Lung (tissue), 12 donors: ENCODE measurements around the gene STH. TPM values are rescaled to one million over a fixed set of nuclear protein-coding genes. Genes with fewer than 3 reads are reported as not detected.

Source experiments
- ATAC-seq: fragments of 200-7000 bp; cut with Tn5 transposase; one replicate; pipeline ENCODE4 v1.9.1; 2020; ENCODE audit warnings: moderate number of reproducible peaks; ENCODE audit not compliant: insufficient read depth, low FRiP score
- DNase-seq, 3 donors: peaks; one replicate each; pipeline ENCODE4 v3.0.0-alpha.2; 2013 to 2017
- H3K27ac ChIP-seq, 2 donors: one replicate each; pipeline ENCODE4 v1.5.1; 2013; ENCODE audit warnings: mild to moderate bottlenecking in 2 of 2, moderate library complexity in 2 of 2, control low read depth in 1 of 2, inconsistent platforms in 1 of 2, low read depth in 1 of 2, low read length in 1 of 2
- H3K27me3 ChIP-seq, 3 donors: one replicate each; pipeline ENCODE4 v1.5.1; 2013; ENCODE audit warnings: low read length in 2 of 3; ENCODE audit not compliant: control insufficient read depth in 3 of 3, insufficient read depth in 3 of 3
- H3K36me3 ChIP-seq, 4 donors: one replicate each; pipeline ENCODE4 v1.5.1; 2013; ENCODE audit warnings: low read length in 4 of 4, mild to moderate bottlenecking in 1 of 4, moderate library complexity in 1 of 4; ENCODE audit not compliant: control insufficient read depth in 4 of 4, insufficient read depth in 4 of 4
- H3K4me1 ChIP-seq, 5 donors: one replicate each; pipeline ENCODE4 v1.5.1; 2013; ENCODE audit warnings: low read length in 5 of 5, mild to moderate bottlenecking in 2 of 5, moderate library complexity in 1 of 5; ENCODE audit not compliant: control insufficient read depth in 5 of 5, insufficient read depth in 5 of 5
- H3K4me3 ChIP-seq: one replicate; pipeline ENCODE4 v1.5.1; 2013; ENCODE audit warnings: mild to moderate bottlenecking, control low read depth, moderate library complexity
- H3K9ac ChIP-seq, 2 donors: one replicate each; pipeline ENCODE4 v1.5.1; 2013; ENCODE audit warnings: low read length in 2 of 2, control low read depth in 1 of 2; ENCODE audit not compliant: insufficient read depth in 1 of 2
- H3K9me3 ChIP-seq, 4 donors: one replicate each; pipeline ENCODE4 v1.5.1; 2013; ENCODE audit warnings: low read length in 3 of 4, mild to moderate bottlenecking in 1 of 4, moderate library complexity in 1 of 4; ENCODE audit not compliant: control insufficient read depth in 4 of 4, insufficient read depth in 3 of 4
- CTCF ChIP-seq: IDR thresholded peaks from 2 replicates; pipeline ENCODE4 v1.5.1; 2012; ENCODE audit warnings: mild to moderate bottlenecking; ENCODE audit errors: control extremely low read depth, extremely low read depth
- WGBS, 2 donors: extraction: QIAGEN DNeasy Blood & Tissue Kit; methylation state at CpG; one replicate each; pipeline ENCODE4 v1.1.7; 2013; 5-methylcytosine and 5-hydroxymethylcytosine counted together
- polyA plus RNA-seq, 2 donors: library from polyadenylated mRNA; stranded (reverse); fragments of 200-250 nt; gene quantifications; one replicate each; pipeline ENCODE4 v1.2.1, GENCODE V29; 2013
- total RNA-seq, 2 donors: library from RNA; depleted of rRNA in 1 of 2; stranded (reverse); fragments of >200 nt in 1 of 2; gene quantifications; one replicate each; pipeline ENCODE4 v1.2.1, GENCODE V29; 2014 to 2021
- donor health status: control.
- donor health status: control.
- donor health status: Bipolar disorder and iron deficiency.
- donor health status: healthy.
- donor health status: DM: yes; HTN: yes; CAD: no.

Gene STH
- total and polyA plus RNA-seq, 4 donors: not detected

DNA sequence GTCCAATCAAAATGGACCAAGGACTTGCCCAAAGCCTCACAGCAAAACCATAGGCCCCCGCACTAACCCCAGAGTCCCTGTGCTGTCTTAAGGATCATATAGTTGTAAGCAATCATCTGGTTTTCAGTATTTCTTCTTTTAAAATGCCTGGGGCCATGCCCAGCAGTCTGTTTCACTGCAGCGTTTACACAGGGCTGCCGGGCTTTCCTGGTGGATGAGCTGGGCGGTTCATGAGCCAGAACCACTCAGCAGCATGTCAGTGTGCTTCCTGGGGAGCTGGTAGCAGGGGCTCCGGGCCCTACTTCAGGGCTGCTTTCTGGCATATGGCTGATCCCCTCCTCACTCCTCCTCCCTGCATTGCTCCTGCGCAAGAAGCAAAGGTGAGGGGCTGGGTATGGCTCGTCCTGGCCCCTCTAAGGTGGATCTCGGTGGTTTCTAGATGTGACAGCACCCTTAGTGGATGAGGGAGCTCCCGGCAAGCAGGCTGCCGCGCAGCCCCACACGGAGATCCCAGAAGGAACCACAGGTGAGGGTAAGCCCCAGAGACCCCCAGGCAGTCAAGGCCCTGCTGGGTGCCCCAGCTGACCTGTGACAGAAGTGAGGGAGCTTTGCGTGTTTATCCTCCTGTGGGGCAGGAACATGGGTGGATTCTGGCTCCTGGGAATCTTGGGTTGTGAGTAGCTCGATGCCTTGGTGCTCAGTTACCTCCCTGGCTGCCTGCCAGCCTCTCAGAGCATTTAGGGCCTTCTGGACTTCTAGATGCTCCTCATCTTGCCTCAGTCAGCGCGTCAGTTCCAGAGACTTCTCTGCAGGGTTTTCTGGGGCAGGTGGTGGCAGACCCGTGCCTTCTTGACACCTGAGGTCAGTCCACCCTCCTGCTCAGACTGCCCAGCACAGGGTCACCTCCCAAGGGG lies 24.8 kb upstream of the STH start:
- no peak for DNase-seq
- no peaks in the 10 kb centered on the region for H3K27me3 ChIP-seq
- no peak overlapping the region for H3K9ac ChIP-seq

GRCh38 chr17:45974916-45975630 lies 24.0 kb upstream of the STH start:
- TF ChIP-seq CTCF: no peak
- H3K4me3 ChIP-seq: no peak overlapping the region
- no peak overlapping the region for H3K27ac ChIP-seq
- WGBS, 2 donors: 77 to 83% methylated on average over 10 of the region's 10 CpGs
- H3K4me1 ChIP-seq: no peaks in the 10 kb centered on the region
- ATAC-seq: no peak
- H3K9ac ChIP-seq: no peak overlapping the region
- H3K27me3 ChIP-seq: no peaks in the 10 kb centered on the region
- H3K36me3 ChIP-seq: no peaks in the 10 kb centered on the region
- H3K9me3 ChIP-seq: no peaks in the 10 kb centered on the region
- no peak for DNase-seq

More for the DNA sequence above, 24.8 kb upstream of the STH start:
- H3K27ac ChIP-seq: no peak overlapping the region
- WGBS, 2 donors: 84 to 89% methylated on average over 17 of the region's 17 CpGs
- no peaks in the 10 kb centered on the region for H3K9me3 ChIP-seq
- ATAC-seq: no peak
- H3K4me3 ChIP-seq: no peak overlapping the region
- no peaks in the 10 kb centered on the region for H3K36me3 ChIP-seq
- no peak for TF ChIP-seq CTCF
- H3K4me1 ChIP-seq: no peaks in the 10 kb centered on the region

DNA sequence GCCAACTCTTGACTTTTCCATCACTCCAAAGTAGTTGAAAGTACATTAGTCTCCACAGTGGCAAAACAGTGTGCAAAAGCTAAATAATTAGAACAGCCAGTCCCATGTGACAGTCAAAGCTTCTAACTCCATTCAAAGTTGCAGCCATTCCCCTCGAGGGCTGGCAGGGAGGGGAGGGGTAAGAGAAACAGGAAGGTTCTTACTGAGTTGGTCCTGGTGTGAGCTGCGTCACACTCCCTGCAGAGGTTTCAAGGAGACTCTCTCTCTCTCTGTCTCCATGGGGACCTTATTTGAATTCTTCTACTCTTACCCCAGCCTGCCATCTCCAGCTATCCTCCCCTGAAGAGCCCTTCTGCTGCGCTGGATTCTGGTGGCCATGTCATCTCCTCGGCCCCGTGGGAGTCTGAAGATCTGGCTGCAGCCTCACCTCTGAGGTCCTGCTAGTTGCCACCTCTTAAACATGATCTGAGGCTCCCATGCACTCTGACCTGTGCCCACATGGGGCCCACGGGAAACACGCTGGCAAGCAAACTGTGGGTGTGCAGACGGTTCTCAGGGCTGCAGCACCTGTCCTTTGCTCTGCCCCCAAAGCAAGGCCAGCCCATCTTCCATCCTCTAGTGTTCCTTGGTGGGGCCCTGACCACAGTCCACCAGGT lies 23.3 kb upstream of the STH start:
- DNase-seq (no peak), ATAC-seq (no peak)
- Histone ChIP-seq H3K4me1 (no peaks in the 10 kb centered on the region), H3K36me3 (no peaks in the 10 kb centered on the region), H3K4me3 (no peak overlapping the region), H3K27me3 (no peaks in the 10 kb centered on the region), H3K9ac (no peak overlapping the region), H3K27ac (no peak overlapping the region), H3K9me3 (no peaks in the 10 kb centered on the region)
- no peak for TF ChIP-seq CTCF
- WGBS, 2 donors: 76 to 80% methylated on average over 8 of the region's 8 CpGs
